Measurements from ENCODE around the gene CPNE5.
A peak's percentile ranks its signal among the peaks of the same experiment; 100 is the strongest.

CPNE5 gene

DNA sequence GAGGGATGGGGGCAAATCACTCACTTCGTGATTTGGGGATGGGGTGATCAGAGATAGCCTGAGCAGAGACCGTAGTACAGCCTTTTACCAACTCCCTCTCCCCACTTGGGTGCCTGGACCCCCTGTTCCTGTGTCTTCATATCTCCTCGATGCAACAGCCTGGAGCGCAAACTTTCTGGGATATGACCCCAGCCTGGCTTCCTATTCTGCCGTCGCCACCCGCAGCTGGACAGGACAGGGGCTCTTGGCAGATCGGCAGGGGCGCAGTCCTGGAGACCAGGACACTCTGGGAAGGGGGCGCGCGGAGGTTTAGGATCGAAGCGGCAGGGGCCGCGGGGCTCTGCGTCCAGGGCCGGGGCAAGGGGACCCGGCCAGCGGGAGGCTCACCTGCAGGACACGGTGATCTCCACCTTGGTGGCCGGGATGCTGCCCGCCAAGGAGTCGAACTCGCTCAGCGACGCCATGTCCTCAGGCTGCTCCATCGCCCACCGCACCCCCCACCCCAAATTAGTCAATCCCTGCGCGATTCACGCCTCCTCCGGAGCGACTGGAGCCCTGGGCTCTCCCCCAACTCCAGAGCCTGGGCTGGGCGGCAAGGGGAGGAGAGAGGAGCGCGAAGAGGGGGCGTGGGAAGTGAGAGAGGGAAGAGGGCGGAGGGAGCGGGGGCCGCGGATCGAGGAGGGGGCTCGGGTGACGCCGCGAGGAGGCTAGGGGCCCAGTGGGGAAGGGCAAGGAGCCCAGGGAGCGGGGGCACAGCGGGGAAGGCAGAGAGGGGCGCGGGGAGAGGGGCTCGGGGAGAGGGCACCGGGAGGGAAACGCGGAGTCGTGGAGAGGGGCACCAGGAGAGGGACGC, at the start of gene CPNE5:
Gene CPNE5, minus strand, starts transcription at position 549 of the 853 bp plus-strand sequence. Its CDS starts 67 bp downstream, at position 482.
- FAIRE-seq, result no peak

DNA sequence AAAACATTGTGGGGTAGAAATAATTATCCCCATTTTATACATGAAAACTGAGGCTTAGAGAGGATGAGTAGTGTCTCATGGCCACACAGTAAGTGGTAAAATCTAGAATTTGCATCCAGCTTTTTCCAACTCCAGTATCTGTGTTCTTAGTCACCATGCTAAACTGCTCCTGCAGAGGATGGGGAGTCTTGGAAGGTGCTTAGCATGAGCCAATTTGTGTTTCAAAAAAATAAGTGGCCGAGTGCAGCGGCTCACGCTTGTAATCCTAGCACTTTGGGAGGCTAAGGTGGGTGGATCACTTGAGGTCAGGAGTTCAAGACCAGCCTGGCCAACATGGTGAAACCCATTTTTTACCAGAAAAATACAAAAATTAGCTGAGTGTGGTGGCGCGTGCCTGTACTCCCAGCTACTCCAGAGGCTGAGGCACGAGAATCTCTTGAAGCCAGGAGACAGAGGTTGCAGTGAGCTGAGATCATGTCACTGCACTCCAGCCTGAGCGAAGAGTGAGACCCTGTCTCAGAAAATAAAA, 48.9 kb upstream of the CPNE5 start:
- FAIRE-seq, result no peak

DNA sequence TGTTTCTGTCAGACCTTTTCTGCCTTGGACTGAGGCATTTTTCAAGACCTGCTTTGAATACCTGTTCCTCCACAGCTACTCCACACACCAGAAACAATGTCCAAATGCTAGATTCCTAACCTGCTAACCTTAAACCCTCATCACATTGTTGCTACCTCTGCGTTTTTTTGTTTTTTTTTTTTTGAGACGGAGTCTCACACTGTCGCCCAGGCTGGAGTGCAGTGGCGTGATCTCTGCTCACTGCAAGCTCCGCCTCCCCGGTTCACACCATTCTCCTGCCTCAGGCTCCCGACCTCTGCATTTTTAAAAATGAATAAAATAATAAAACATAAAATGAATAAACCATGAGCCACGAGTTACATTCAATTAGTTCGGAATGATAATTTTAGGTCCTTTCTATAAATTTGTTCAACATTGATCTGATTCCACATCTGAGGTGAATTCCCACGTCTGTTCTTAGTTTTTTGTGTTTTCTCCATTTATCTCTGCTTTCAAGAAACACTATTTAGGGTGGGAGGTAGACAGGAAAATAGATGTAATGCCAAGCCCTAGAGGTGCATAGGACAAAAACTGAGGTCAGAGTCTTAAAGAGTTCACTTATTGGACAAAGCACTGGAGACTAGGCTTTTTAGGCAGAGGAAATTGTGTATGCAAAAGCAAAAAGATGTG, 47.8 kb upstream of the CPNE5 start:
- no peak for FAIRE-seq

- FAIRE-seq, result peak; percentile 76
Observed at GRCh38 chr6:36885461-36886401, 46.5 kb upstream of the CPNE5 start, which contains the start of gene C6orf89. Gene C6orf89, plus strand, starts transcription at chr6:36885952. Its CDS starts 13,493 bp downstream, at chr6:36899445.

- FAIRE-seq, result no peak
Observed at GRCh38 chr6:36884610-36885009, 45.4 kb upstream of the CPNE5 start.

- FAIRE-seq, result no peak
Observed at GRCh38 chr6:36875250-36875633, 36.0 kb upstream of the CPNE5 start.

DNA sequence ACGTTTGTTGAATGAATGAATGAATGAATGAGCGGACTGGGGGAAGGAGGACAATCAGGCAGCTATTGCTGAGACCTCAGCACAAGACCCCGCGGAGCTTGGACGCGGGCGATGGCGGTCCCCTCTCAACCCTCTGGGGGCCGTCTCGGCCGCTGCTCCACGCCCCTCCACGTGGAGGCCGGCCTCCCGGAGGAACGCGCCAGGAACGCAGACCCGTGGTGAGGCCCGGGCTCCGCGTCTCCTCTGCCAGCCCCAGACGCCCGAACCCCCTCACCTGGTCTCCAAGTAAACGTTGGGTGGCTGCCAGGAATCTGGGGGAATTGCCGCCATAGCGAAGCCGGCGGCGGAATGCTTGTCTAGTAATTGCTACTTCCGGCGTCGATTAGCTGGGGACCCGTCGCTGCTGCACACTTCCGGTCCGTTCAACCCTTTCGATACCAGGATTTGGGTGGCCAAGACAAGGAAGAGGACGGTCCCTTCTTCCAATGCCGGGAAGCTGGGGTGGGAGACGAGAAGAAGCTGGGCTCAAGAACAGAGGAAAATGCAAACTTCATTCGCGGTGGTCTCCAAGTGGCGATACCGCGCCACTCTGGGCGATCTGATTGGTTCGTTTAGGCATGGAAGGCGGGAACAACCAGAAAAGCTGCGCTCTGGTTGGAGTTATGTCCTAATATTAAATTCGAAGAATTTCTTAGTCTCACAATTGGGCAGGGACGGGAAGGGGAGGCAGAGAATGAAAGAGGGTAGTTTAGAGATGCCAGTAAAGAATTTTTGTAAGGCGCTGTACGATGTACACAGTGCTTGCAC, 35.4 kb upstream of the CPNE5 start, which contains the start of gene PPIL1:
Gene PPIL1, minus strand, starts transcription at position 361 of the 807 bp plus-strand sequence. Its CDS starts 31 bp downstream, at position 330.
- FAIRE-seq, result peak; percentile 33

DNA sequence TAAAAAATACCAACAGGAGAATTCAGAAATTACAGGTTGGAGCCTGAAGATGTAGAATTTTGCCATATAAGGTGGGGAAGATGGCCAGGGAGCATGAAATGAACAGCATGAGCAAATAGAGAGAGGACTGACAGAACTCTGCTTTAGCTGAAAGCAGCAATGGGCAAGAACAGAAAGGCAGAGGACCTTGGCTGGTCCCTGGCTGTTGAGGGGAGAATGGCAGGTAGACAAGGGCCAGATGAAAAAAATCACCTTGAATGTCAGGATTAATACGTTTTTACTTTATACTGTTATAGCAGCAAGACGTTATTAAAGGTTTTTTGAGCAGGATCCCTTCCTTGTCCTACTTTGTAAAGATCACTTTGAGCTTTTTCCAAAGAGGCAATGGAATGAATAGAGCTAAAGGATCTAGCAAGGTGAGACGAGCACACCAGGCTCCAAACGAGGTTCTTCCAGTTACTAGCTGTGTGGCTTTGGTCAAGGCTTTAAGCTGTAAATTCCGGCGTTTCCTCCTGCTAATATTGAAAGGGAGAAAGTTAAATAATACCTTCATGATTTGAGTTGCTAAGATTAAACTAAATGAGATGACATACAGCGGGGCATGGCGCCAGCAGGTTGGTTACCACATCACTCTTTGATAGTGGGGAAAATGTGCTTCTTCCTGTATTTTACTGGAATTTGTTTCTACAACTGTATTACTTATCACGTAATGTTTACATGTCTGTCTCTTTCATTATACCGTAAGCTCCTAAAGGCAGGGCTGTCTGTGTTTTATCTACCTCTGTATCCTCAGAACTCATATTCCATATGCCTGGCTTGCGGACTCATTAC, 34.6 kb upstream of the CPNE5 start:
- no peak for FAIRE-seq

DNA sequence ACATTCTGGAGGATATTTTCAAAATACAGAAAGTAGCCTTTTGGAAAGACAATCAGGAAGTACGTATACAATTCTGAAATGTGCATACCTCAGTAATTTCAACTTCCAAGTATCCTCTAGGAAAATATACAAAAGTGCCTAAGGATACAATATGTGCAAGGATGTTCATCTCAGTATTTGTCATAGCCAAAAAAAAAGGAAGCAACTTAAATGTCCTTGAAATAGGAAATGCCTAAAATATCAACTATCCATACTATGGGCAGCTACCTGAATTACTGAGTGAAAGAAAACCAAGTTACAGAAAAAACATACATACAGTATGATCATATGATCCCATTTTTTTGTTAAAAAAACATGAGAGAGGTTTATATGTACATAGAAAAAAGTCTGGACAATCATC, 33.9 kb upstream of the CPNE5 start:
- FAIRE-seq, result no peak

- no peak for FAIRE-seq
Observed at GRCh38 chr6:36871686-36872085, 32.4 kb upstream of the CPNE5 start.

GRCh38 chr6:36867471-36868224, 28.4 kb upstream of the CPNE5 start:
- FAIRE-seq, result no peak

DNA sequence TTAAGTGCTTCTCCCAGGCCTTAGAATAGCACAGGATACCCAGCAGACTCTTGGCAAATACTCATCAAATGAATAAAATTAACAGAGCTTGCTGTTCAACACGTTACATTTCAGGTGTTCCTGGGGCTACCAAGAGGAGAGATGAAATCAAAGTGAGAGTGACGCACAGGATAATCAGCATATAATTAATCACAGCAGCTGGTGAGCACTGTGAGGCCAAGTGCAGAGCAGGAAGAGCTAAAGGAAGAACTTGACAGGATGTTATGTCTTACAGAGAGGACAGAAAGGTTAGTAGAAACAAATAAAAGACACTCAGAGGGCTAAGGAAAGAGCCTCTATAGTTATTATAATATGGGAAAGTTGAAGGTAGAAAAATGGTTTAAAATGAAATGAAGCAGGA, 26.6 kb upstream of the CPNE5 start:
- no peak for FAIRE-seq

DNA sequence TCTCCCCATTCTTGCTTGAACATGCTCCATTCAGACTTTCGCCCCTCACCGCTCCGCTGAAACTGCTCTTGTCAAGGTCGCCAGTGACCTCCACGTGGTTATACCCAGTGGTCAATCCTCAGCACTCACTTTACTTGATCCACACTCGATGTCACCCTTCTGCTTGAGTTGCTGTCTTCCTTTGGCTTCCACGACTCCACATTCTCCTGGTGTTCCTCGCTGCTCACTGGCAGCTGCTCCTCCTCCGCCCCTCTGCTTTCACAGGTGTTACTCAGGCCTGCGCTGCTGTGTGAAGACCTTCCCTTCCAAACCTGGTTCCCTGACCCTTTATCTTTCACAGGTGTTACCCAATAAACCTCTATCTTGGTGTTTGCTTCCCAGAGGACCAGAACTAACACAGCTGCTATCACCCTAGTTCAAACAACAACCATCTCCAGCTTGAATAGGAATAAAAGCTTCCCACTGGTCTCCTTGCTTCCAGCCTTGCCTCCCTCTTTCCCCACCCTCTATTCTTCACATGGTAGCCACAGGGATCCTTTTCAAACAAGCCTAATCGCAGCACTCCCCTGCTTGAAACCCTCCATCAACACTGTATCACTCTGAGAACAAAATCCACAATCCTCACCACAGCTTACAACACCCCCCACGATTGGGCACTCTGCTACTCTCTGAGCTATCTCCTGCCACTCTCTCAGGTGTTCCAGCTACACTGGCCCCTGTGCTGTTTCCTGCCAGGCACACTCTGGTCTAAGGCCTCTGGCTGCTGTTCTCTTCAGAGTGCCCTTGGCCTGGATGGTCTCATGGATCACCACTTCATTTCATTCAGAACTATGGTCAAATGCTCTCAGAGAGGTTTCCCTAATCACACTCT, 24.7 kb upstream of the CPNE5 start:
- no peak for FAIRE-seq

GRCh38 chr6:36862848-36863382, 23.7 kb upstream of the CPNE5 start:
- no peak for FAIRE-seq

DNA sequence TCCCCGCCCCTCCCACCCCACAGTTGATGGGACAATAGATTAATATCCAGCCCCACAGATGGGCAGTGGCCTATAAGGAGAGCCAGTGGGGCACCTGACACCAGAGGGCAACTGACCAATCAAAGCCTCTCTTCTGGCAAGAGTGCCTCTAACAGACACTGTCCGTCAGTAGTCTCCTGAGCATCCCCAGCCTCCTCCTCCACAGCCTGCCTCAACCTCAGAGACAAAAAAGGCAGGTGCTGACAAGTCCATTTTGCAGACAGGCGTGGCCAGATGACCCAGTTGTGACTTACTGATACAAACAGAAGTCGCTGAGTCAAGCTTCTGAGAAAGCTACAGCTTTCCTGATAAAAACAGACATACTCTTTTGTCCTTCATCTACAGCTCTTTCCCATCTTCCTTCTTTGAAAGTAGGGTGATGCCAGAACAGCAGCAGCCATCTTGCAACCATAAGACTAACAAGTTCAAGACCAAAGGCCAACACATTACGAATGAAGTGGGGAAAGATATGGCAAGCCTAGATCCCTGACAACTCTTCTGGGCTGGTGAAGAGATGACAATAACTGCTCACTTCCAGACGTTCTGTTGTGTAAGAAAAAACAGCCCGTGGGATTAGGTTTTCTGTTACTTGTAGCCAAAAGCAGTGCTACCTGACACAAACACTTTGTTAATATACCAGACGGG, 23.1 kb upstream of the CPNE5 start:
- FAIRE-seq, result no peak

DNA sequence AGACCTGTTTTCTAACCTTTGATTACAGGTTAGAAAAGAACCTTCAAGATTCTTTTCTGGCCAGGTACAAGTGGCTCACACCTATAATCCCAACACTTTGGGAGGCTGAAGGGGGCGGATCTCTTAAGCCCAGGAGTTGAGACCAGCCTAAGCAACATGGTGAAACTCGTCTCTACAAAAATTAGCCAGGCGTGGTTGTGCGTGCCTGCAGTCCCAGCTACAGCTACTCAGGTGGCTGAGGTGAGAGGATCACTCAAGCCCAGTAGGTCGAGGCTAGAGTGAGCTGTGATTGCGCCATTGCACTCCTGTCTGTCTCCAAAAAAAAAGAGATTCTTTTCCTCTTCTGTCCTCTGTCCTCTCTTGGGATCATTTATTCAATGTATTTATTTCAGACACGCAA, 20.9 kb upstream of the CPNE5 start:
- no peak for FAIRE-seq

DNA sequence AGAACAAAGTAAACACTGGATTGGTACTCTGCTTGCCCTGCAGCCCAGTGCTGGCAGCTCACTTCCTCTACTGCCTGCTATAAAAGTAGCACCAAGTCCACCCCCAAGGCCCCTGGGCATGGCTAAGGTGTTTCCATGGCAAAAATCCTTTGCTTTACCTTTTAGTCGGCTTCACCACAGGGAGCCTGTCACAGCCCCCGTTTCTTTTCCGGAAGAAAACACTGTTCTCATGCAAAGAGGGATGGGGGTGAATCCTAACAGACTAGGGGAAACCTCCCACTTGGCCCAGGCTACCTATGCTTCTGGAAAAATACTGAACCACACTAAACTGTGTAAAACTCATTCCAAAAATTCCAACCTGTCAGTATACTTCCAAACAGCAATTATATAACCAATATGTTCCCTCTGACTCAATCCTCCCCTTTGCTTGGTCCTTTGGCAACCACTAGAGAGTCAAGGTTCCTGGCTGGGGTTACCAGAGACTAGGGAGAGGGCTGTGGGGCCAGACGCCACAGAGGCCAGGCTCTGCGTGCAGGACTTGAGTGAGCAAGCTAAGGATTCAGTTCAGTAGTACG, 19.2 kb upstream of the CPNE5 start:
- FAIRE-seq, result no peak

DNA sequence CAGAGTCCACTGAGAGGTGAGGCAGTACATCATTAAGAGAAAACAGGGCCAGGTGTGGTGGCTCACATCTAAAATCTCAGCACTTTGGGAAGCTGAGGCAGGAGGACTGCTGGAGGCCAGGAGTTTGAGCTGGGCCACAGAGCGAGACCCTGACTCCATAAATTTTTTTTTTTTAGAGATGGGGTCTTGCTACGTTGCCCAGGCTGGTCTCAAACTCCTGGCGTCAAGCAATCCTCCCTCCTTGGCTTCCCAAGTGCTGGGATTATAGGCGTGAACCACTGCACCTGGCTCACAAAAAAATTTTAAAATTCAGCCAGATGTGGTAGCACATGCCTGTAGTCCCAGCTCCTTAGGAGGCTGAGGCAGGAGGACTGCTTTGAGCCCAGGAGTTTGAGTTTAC, 18.1 kb upstream of the CPNE5 start:
- FAIRE-seq, result no peak
